A549 treated with AZD2906 at 1 μM for 4 hours (cell line): Measurements from ENCODE around the gene ARHGEF38. TPM values are rescaled to one million over a fixed set of nuclear protein-coding genes. Genes with fewer than 3 reads are reported as not detected.

ENCODE experiments used
- total RNA-seq: library from RNA; stranded (reverse); fragments of 200-300 nt; extraction: Qiagen RNA extraction; gene quantifications from 5 replicates; pipeline ENCODE4 v1.2.3, GENCODE V29; 2022

Gene ARHGEF38, protein sequence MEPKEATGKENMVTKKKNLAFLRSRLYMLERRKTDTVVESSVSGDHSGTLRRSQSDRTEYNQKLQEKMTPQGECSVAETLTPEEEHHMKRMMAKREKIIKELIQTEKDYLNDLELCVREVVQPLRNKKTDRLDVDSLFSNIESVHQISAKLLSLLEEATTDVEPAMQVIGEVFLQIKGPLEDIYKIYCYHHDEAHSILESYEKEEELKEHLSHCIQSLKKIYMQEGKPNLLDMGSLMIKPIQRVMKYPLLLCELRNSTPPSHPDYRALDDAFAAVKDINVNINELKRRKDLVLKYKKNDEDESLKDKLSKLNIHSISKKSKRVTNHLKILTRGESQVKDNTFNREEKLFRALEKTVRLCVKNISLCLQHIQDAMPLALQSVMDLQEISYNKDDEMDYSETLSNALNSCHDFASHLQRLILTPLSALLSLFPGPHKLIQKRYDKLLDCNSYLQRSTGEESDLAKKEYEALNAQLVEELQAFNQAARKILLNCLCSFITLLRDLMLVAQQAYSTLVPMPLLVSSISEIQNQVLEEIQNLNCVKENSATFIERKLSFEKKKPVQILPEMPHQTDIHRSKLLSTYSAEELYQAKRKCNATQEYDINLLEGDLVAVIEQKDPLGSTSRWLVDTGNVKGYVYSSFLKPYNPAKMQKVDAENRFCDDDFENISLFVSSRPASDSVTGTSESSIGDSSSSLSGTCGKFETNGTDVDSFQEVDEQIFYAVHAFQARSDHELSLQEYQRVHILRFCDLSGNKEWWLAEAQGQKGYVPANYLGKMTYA
- total RNA-seq = not detected in 5 replicates

DNA sequence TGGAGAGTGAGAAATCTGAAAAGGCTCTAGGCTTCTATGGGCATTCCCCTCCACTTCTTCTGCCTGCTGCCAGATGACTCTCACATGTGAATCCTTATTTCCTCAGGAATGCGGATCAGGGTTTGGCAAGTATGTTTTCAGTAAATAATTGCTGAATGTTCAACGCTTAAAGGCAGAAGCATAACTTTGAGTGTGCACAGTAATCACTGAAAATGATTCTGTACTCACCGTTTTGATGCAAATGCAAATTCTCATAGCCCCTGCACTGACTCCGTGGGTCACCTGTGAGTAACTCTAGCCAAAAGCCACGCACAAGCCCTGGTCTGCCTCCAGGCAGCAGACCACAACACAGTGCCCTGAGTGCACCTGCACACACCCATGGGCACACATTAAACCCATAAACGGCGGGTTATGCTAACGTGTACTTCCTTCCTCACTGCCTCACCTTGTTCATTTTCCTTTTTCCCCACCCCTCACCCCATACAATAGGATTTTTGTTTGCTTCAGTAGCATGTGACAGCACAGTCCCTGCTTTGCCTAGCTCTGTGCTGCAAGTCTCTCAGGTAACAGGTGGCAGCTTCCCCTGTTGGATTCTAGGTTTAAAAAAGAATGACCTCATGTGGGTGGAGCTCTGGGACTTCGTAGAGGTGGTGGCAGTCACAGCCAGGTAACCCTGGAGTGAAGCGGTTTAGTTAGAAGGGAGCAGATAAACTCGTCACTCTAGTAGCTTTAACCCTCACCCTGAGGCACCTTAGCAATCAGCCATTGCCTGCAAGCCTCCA lies at the start of gene ARHGEF38:
ARHGEF38 (plus strand) TSS at position 656 of the 782 bp plus-strand sequence. CDS start 146 bp downstream, outside the sequence.

DNA sequence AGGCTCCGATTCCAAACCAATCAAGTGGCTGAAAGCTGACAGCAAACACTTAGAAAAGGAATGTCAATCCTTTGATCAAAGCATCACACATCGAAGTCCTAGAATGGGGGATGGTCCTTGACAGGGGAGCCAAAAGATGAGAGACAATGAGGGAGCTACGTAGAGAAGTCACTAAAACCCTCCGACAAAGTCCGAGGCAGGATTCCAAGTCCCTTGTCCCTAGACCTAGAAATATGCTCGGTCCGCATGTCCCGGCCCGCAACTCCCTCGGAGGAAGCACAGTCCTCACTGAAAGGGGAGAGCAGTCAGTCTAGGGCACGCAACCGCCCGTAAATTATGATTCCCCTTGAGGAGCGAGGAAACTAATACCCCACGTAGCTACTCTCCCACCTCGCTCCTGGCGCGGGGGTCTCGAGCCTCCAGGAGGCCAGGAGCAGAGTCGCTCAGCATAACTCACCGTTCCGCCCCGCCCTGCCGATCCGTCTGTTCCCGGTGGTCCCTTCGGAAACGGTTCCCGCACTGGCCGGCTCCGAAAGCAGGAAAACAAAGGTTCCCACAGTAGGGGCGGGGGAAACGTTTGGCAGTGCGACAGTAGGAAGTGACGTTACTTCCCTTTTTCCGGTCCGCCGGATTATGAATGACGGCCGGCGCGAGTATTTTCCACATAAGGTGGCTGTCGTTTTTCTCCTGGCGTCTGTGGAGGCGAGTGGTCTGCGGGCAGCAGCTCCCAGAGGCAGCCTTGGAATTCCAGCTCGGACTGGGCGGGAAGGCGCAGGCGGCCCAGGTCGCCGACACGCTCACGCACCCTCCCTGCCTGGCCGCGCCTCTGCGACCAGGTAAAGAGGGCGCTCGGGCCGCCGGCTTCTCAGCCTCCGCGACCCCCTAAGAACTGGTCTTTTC lies 156.0 kb downstream of the ARHGEF38 start, which contains the start of the genes GSTCD and INTS12:
GSTCD (plus strand) TSS at position 604 of the 900 bp plus-strand sequence. CDS start 8,830 bp downstream, outside the sequence.
INTS12 (minus strand) TSS at position 509 of the 900 bp plus-strand sequence. CDS start 8,684 bp downstream, outside the sequence.

Other genes with a start within 250 kb of the ARHGEF38 start
- 71.8 to 80.3 TPM (median 74.3 TPM) in 5 replicates for gene PPA2, start 78.6 kb upstream of the ARHGEF38 start, total RNA-seq
- gene INTS12, start 156.1 kb downstream of the ARHGEF38 start, total RNA-seq = 14.8 to 17.9 TPM (median 15.8 TPM) in 5 replicates
- 4.7 to 6.6 TPM (median 5.7 TPM) in 5 replicates for gene GSTCD, start 156.2 kb downstream of the ARHGEF38 start, total RNA-seq